Activated CD4-positive, alpha-beta T cell treated with anti-CD3 and anti-CD28 coated beads, Interleukin-2, amount 10 ng/mL, durations not matched to agents 7 days and 5 days (primary cell): ENCODE results near the gene MPRIP. TPM values are rescaled to one million over a fixed set of nuclear protein-coding genes. Genes with fewer than 3 reads are reported as not detected.

Experiments
- CTCF ChIA-PET: fragments of 350-600 bp; sonication (Branson Sonifier 250); formaldehyde crosslinking; loops from one replicate; lab custom pipeline; 2021; ENCODE audit warnings: antibody characterized with exemption; lab: Charles Lee
- POLR2A ChIA-PET: fragments of 350-600 bp; sonication (Branson Sonifier 250); formaldehyde crosslinking; loops from one replicate; lab custom pipeline; 2021; ENCODE audit warnings: antibody characterized with exemption; lab: Charles Lee
- DNase-seq: peaks from one replicate; pipeline ENCODE4 v3.0.0-alpha.2; 2020
- H3K27ac Mint-ChIP-seq: one replicate; pipeline ENCODE4 v1.8.0; 2021; ENCODE audit warnings: mild to moderate bottlenecking, moderate library complexity, mixed read lengths
- H3K27me3 Mint-ChIP-seq: one replicate; pipeline ENCODE4 v1.8.0; 2021; ENCODE audit warnings: mixed read lengths
- H3K36me3 Mint-ChIP-seq: one replicate; pipeline ENCODE4 v1.8.0; 2021; ENCODE audit warnings: low read depth, mixed read lengths
- H3K4me1 Mint-ChIP-seq: one replicate; pipeline ENCODE4 v1.8.0; 2021; ENCODE audit warnings: mixed read lengths
- H3K4me3 Mint-ChIP-seq: one replicate; pipeline ENCODE4 v1.8.0; 2021; ENCODE audit warnings: mild to moderate bottlenecking, moderate library complexity, mixed read lengths
- H3K9me3 Mint-ChIP-seq: one replicate; pipeline ENCODE4 v1.8.0; 2021; ENCODE audit warnings: mixed read lengths
- total RNA-seq, 2 experiments: library from RNA; stranded (reverse); gene quantifications; one replicate each; pipeline ENCODE4 v1.2.3, GENCODE V29; 2021

Gene MPRIP
- total RNA-seq, 2 experiments from 2014 or later: 234 to 261 TPM

GRCh38 chr17:17229416-17230384 lies 187.4 kb downstream of the MPRIP start:
- Mint-ChIP-seq H3K36me3 (peaks cover 45% of the 10 kb centered on the region), H3K4me3 (no peak overlapping the region), H3K9me3 (no peaks in the 10 kb centered on the region), H3K27me3 (no peaks in the 10 kb centered on the region), H3K4me1 (peaks cover 8% of the 10 kb centered on the region), H3K27ac (no peak overlapping the region)
- POLR2A ChIA-PET: no interaction called here
- no peak for DNase-seq
- CTCF ChIA-PET: interaction anchor here (0.7 to 1.5 kb wide), 4 partner anchors 9 to 22 kb away, joined by 3 to 5 read pairs (median 4); no protein-coding TSS in a partner anchor

GRCh38 chr17:17231621-17232302 lies 189.5 kb downstream of the MPRIP start:
- H3K27ac Mint-ChIP-seq: no peak overlapping the region
- no peak for DNase-seq
- H3K4me1 Mint-ChIP-seq: peaks cover 22% of the 10 kb centered on the region
- H3K9me3 Mint-ChIP-seq: no peaks in the 10 kb centered on the region
- H3K27me3 Mint-ChIP-seq: no peaks in the 10 kb centered on the region
- CTCF ChIA-PET: interaction anchor here (1.3 kb wide), 1 partner anchor 12 kb away, joined by 4 read pairs; no protein-coding TSS in a partner anchor
- H3K36me3 Mint-ChIP-seq: peaks cover 40% of the 10 kb centered on the region
- no peak overlapping the region for H3K4me3 Mint-ChIP-seq
- POLR2A ChIA-PET: no interaction called here

GRCh38 chr17:17232303-17232621 lies 190.0 kb downstream of the MPRIP start:
- Mint-ChIP-seq H3K36me3 (peaks cover 40% of the 10 kb centered on the region), H3K27me3 (no peaks in the 10 kb centered on the region), H3K9me3 (no peaks in the 10 kb centered on the region), H3K4me3 (no peak overlapping the region), H3K27ac (peak overlapping the region; percentile 9), H3K4me1 (peaks cover 22% of the 10 kb centered on the region)
- POLR2A ChIA-PET: no interaction called here
- CTCF ChIA-PET: interaction anchor here (1.3 kb wide), 1 partner anchor 12 kb away, joined by 4 read pairs; no protein-coding TSS in a partner anchor
- no peak for DNase-seq

GRCh38 chr17:17235212-17236174 lies 193.2 kb downstream of the MPRIP start:
- no peak for DNase-seq
- Mint-ChIP-seq H3K4me1 (peaks cover 45% of the 10 kb centered on the region), H3K9me3 (no peaks in the 10 kb centered on the region), H3K27me3 (no peaks in the 10 kb centered on the region), H3K36me3 (peaks cover 17% of the 10 kb centered on the region), H3K27ac (peak overlapping the region; percentile 97), H3K4me3 (peak overlapping the region; percentile 88)
- CTCF ChIA-PET: interaction anchor here (0.6 to 2.5 kb wide), 3 partner anchors 93 to 850 kb away, joined by 3 to 6 read pairs (median 4); no protein-coding TSS in a partner anchor
- POLR2A ChIA-PET: no interaction called here

- Mint-ChIP-seq H3K4me3 (peak overlapping the region; percentile 88), H3K9me3 (no peaks in the 10 kb centered on the region), H3K27me3 (no peaks in the 10 kb centered on the region), H3K4me1 (peaks cover 45% of the 10 kb centered on the region), H3K36me3 (peaks cover 12% of the 10 kb centered on the region), H3K27ac (peak overlapping the region; percentile 97)
- POLR2A ChIA-PET: interaction anchor here (0.6 kb wide), 1 partner anchor 16 kb away, joined by 3 read pairs; no protein-coding TSS in a partner anchor
- CTCF ChIA-PET: interaction anchor here (0.6 to 2.5 kb wide), 3 partner anchors 30 to 601 kb away, joined by 3 to 6 read pairs (median 3); no protein-coding TSS in a partner anchor
- DNase-seq: no peak
These were observed 194.2 kb downstream of the MPRIP start for GRCh38 chr17:17236295-17237025.

- CTCF ChIA-PET: interaction anchor here (0.6 to 2.5 kb wide), 6 partner anchors 30 to 600 kb away, joined by 3 to 6 read pairs (median 4); no protein-coding TSS in a partner anchor
- H3K4me1 Mint-ChIP-seq: peaks cover 44% of the 10 kb centered on the region
- H3K27ac Mint-ChIP-seq: peak within 1 kb of the TSS; percentile 97
- H3K9me3 Mint-ChIP-seq: no peaks in the 10 kb centered on the region
- no peaks in the 10 kb centered on the region for H3K27me3 Mint-ChIP-seq
- DNase-seq: peak; percentile 91
- POLR2A ChIA-PET: interaction anchor here (0.6 to 0.7 kb wide), 3 partner anchors 17 to 445 kb away, joined by 3 to 6 read pairs (median 3); no protein-coding TSS in a partner anchor
- H3K36me3 Mint-ChIP-seq: peaks cover 9% of the 10 kb centered on the region
- peak within 1 kb of the TSS; percentile 88 for H3K4me3 Mint-ChIP-seq
These were observed 195.0 kb downstream of the MPRIP start, which contains the start of gene FLCN for GRCh38 chr17:17237026-17237799. FLCN (minus strand) TSS chr17:17237168; CDS start chr17:17228137, 9,031 bp downstream.

- Mint-ChIP-seq H3K27me3 (no peaks in the 10 kb centered on the region), H3K9me3 (no peaks in the 10 kb centered on the region), H3K4me1 (peaks cover 37% of the 10 kb centered on the region), H3K4me3 (peak overlapping the region; percentile 88), H3K36me3 (peaks cover 5% of the 10 kb centered on the region), H3K27ac (no peak overlapping the region)
- DNase-seq: no peak
- CTCF ChIA-PET: interaction anchor here (0.9 to 1.1 kb wide), 3 partner anchors 11 to 99 kb away, joined by 3 read pairs; no protein-coding TSS in a partner anchor
- POLR2A ChIA-PET: no interaction called here
These were observed 197.6 kb downstream of the MPRIP start for GRCh38 chr17:17239832-17240231.

DNA sequence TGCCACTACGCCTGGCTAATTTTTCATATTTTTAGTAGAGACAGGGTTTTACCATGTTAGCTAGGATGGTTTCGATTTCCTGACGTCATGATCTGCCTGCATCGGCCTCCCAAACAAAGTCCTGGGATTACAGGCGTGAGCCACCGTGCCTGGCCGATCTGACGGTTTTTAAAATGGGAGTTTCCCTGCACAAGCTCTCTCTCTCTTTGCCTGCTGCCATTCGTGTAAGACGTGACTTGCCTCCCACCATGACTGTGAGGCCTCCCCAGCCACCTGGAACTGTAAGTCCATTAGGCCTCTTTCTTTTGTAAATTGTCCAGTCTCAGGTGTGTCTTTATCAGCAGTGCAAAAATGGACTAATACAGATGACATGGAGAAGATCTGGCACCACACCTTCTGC lies 199.4 kb downstream of the MPRIP start:
- H3K27me3 Mint-ChIP-seq: no peaks in the 10 kb centered on the region
- CTCF ChIA-PET: no interaction called here
- DNase-seq: no peak
- H3K4me1 Mint-ChIP-seq: peaks cover 23% of the 10 kb centered on the region
- H3K36me3 Mint-ChIP-seq: peaks cover 9% of the 10 kb centered on the region
- H3K9me3 Mint-ChIP-seq: no peaks in the 10 kb centered on the region
- no peak overlapping the region for H3K27ac Mint-ChIP-seq
- POLR2A ChIA-PET: no interaction called here
- H3K4me3 Mint-ChIP-seq: no peak overlapping the region

DNA sequence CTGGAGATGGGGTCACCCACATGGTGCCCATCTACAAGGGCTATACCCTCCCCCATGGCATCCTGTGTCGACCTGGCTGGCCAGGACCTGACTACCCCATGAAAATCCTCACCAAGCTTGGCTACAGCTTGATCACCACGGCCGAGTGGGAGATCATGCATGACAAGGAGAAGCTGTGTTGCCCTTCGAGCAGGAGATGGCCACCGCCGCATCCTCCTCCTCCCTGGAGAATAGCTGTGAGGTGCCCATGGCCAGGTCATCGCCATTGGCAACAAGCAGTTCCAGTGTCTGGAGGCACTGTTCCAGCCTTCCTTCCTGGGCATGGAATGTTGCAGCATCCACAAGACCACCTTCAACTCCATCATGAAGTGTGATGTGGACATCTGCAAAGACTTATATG lies 200.0 kb downstream of the MPRIP start:
- Mint-ChIP-seq H3K4me1 (peaks cover 23% of the 10 kb centered on the region), H3K36me3 (peaks cover 15% of the 10 kb centered on the region), H3K27me3 (no peaks in the 10 kb centered on the region), H3K9me3 (no peaks in the 10 kb centered on the region), H3K4me3 (no peak overlapping the region), H3K27ac (no peak overlapping the region)
- CTCF ChIA-PET: no interaction called here
- POLR2A ChIA-PET: no interaction called here
- no peak for DNase-seq
